Measurements from ENCODE around the gene SRRM5. TPM values are rescaled to one million over a fixed set of nuclear protein-coding genes. Genes with fewer than 3 reads are reported as not detected.

Gene SRRM5, protein sequence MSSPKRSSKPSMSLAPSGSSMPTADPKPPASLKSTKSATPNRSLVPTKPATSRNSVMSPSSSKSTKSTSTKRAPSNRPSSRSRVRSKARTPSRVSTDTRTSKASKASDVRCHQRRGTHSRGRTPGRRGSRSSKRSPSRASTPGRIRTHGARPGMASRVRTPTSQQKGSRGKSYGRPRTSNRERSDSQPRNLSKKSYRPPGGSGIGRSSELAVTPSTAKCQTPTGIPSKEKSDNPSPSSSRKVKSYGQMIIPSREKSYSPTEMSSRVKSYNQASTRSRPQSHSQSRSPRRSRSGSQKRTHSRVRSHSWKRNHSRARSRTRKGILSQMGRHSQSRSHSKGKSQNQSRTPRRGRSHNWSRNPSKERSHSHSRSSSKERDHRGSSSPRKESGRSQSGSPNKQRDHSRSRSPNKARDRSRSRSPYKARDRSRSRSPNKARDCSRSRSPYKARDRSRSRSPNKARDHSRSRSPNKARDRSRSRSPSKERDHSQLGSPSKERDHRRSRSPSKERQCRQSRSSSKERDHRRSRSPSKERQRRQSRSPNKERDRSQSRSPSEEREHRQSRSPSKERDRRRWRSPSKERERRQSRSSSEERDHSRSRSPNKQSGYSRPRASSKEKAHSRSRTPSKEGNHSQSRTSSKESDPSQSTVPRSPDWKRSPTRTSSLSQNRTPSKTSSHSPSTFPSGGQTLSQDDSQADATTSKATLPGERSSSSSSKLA
- 0.98 TPM for total RNA-seq

DNA sequence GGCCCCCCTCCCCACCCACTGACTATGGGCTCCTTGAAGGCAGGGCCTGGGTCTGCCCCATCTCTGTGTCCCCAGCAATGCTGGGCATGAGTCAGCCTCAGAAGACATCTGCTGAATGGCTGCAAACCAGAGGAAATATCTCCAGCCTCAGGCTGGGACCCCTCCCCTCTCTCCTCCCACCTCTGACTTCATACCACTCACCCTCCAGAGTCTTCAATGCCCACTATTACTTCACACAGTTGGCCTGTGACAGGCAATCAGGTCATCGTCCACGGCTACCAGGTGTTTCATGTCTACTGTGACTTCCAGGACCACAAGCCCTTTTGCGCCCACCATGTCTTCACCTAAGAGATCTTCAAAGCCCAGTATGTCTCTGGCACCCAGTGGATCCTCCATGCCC, at the start of gene SRRM5:
SRRM5 (plus strand) TSS at position 301 of the 400 bp plus-strand sequence; CDS start at position 335, 34 bp downstream.
- DNase-seq (ENCODE audit: extremely low spot score in 2 of 2) = no peak
- intact Hi-C loops (cut with DNase I) = no loop called here
- peaks cover 6% of the 10 kb centered on the region for H3K4me1 ChIP-seq
- H3K36me3 ChIP-seq = peaks cover 0 to 15% of the 10 kb centered on the region in 2 donors
- H3K27me3 ChIP-seq = no peaks in the 10 kb centered on the region
- H3K4me3 ChIP-seq = no peak within 1 kb of the TSS
- no peak for TF ChIP-seq POLR2A (IDR thresholded peaks at IDR 0.05)
- no peak for TF ChIP-seq POLR2AphosphoS5 (IDR thresholded peaks at IDR 0.05; ENCODE audit: insufficient read depth in 1 of 2, low read depth in 1 of 2)
- TF ChIP-seq, protein P1, sequence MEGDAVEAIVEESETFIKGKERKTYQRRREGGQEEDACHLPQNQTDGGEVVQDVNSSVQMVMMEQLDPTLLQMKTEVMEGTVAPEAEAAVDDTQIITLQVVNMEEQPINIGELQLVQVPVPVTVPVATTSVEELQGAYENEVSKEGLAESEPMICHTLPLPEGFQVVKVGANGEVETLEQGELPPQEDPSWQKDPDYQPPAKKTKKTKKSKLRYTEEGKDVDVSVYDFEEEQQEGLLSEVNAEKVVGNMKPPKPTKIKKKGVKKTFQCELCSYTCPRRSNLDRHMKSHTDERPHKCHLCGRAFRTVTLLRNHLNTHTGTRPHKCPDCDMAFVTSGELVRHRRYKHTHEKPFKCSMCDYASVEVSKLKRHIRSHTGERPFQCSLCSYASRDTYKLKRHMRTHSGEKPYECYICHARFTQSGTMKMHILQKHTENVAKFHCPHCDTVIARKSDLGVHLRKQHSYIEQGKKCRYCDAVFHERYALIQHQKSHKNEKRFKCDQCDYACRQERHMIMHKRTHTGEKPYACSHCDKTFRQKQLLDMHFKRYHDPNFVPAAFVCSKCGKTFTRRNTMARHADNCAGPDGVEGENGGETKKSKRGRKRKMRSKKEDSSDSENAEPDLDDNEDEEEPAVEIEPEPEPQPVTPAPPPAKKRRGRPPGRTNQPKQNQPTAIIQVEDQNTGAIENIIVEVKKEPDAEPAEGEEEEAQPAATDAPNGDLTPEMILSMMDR (IDR thresholded peaks at IDR 0.05) = no peak
- no peaks in the 10 kb centered on the region for H3K9me3 ChIP-seq
- H3K27ac ChIP-seq = no peak within 1 kb of the TSS

DNA sequence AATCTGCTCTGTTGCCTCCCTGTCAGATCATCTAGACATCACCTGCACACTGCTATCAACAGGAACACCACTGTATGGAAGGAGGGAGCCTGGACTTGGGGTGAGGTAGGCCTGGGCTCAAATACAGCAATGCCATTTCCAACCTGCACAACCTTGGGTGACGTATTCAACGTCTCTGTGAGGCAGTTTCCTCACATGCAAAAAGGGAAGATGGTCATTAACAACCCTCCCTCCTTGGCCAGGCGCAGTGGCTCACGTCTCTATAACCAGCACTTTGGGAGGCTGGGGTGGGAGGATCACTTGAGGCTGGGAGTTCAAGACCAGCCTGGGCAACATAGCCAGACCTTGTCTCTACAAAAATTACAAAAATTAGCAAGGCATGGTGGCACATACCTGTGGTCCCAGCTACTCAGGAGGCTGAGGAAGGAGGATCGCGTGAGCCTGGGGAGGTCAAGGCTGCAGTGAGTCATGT, 49.6 kb upstream of the SRRM5 start:
- no peak overlapping the region for H3K4me3 ChIP-seq
- TF ChIP-seq, protein P1 (IDR thresholded peaks at IDR 0.05) = no peak
- no peak for TF ChIP-seq POLR2AphosphoS5 (IDR thresholded peaks at IDR 0.05; ENCODE audit: insufficient read depth in 1 of 2, low read depth in 1 of 2)
- TF ChIP-seq POLR2A (IDR thresholded peaks at IDR 0.05) = no peak
- no peak for DNase-seq (ENCODE audit: extremely low spot score in 2 of 2)
- peaks cover 9% of the 10 kb centered on the region for H3K4me1 ChIP-seq
- H3K9me3 ChIP-seq = no peaks in the 10 kb centered on the region
- intact Hi-C loops (cut with DNase I) = loop anchor here (10.0 kb wide), 1 partner anchor 93 kb away; no protein-coding TSS in a partner anchor
- peak overlapping the region; percentile 32 for H3K27ac ChIP-seq
- H3K27me3 ChIP-seq = no peaks in the 10 kb centered on the region
- peaks cover 0 to 6% of the 10 kb centered on the region in 2 donors for H3K36me3 ChIP-seq

DNA sequence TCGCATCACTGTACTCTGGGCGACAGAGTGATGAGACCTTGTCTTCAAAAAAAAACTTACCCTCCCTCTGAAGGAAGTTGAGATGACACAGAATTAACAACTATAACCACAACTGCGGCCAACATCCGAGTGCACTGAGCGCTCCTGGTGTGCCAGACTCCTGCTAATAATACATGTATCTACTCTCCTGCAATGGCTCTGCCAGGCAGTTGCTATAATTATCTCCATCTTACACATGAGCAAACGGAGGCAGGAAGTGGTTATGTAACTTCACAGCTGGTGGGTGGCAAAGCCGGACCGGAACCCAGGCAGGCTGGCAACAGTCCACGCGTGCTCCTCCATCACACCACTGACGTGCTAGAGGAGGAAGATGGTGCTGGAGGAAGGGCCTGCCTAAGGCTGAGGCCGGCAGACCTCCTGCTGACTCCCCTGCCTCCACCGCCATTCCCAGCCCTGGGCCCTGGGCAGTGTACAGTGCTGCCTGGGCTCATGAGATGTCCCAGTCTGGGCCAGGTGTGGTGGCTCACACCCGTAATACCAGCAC, 49.1 kb upstream of the SRRM5 start:
- no peaks in the 10 kb centered on the region for H3K27me3 ChIP-seq
- peak overlapping the region; percentile 32 for H3K27ac ChIP-seq
- H3K9me3 ChIP-seq = no peaks in the 10 kb centered on the region
- TF ChIP-seq POLR2A (IDR thresholded peaks at IDR 0.05) = no peak
- TF ChIP-seq POLR2AphosphoS5 (IDR thresholded peaks at IDR 0.05; ENCODE audit: insufficient read depth in 1 of 2, low read depth in 1 of 2) = peak in 1 of 2 donors; percentile 64
- H3K4me1 ChIP-seq = peaks cover 9% of the 10 kb centered on the region
- intact Hi-C loops (cut with DNase I) = loop anchor here (10.0 kb wide), 1 partner anchor 92 kb away; no protein-coding TSS in a partner anchor
- H3K36me3 ChIP-seq = peaks cover 0 to 6% of the 10 kb centered on the region in 2 donors
- H3K4me3 ChIP-seq = no peak overlapping the region
- no peak for DNase-seq (ENCODE audit: extremely low spot score in 2 of 2)

DNA sequence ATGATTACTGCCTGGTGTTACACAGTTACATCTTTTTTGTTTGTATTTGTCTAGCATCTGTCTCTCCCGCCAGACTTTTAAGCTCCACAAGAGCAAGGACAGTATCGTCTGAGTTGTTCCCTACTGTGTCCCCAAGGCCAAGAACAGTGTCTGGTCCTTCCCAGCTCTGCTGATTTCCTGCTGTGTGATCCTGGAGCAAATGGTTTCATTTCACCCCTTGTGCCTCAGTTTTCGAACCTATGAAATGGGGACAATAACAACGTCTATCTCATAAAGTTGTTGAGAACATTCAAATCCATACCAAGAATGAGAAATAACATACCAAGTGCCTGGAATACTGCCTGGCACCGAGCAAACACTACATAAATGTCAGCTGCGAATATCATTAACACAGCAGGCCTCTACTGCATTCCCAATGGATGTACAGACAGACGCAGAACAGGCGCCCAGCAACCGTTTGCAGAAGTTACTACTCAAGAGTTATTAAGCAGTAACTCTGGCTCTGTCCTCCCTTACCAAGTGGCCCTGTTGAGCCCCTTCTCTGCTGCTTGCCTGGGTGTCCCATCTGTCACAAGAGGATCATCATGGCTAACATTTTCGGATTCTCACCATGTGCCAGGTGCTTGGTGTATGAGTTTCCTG, 48.0 kb upstream of the SRRM5 start:
- DNase-seq (ENCODE audit: extremely low spot score in 2 of 2) = no peak
- Histone ChIP-seq H3K27ac (no peak overlapping the region), H3K27me3 (no peaks in the 10 kb centered on the region), H3K36me3 (peaks cover 0 to 6% of the 10 kb centered on the region in 2 donors), H3K4me1 (peaks cover 9% of the 10 kb centered on the region), H3K4me3 (no peak overlapping the region), H3K9me3 (no peaks in the 10 kb centered on the region)
- TF ChIP-seq POLR2AphosphoS5 (IDR thresholded peaks at IDR 0.05; ENCODE audit: insufficient read depth in 1 of 2, low read depth in 1 of 2) (no peak), POLR2A (IDR thresholded peaks at IDR 0.05) (no peak)
- TF ChIP-seq, protein P1 (IDR thresholded peaks at IDR 0.05) = no peak
- intact Hi-C loops (cut with DNase I) = loop anchor here (10.0 kb wide), 1 partner anchor 91 kb away; no protein-coding TSS in a partner anchor

DNA sequence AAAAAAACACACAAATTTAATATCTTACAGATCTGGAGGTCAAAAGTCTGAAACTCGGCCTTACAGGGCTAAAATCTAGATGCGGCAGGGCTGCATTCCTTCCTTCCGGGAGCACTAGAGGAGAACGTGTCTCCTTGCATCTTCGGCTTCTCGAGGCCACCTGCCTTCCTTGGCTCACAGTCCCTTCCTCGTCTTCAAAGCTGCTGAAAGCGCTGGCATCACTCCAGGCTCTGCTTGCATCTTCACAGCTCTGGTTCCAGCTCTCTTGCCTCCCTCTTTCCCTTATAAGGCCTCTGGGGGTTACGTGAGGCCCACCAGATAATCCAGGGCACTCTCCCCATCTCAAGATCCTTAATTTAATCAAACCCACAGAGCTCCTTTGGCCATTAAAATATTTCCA, 47.1 kb upstream of the SRRM5 start:
- Histone ChIP-seq H3K27me3 (no peaks in the 10 kb centered on the region), H3K9me3 (no peaks in the 10 kb centered on the region), H3K4me1 (peaks cover 9% of the 10 kb centered on the region), H3K4me3 (no peak overlapping the region), H3K27ac (no peak overlapping the region), H3K36me3 (peaks cover 0 to 6% of the 10 kb centered on the region in 2 donors)
- intact Hi-C loops (cut with DNase I) = loop anchor here (10.0 kb wide), 1 partner anchor 90 kb away; no protein-coding TSS in a partner anchor
- no peak for DNase-seq (ENCODE audit: extremely low spot score in 2 of 2)
- no peak for TF ChIP-seq POLR2A (IDR thresholded peaks at IDR 0.05)

Data from vagina (tissue), 2 donors.